Transverse colon (tissue), 4 donors: ENCODE data around the gene GTF2H3. TPM values are rescaled to one million over a fixed set of nuclear protein-coding genes. Genes with fewer than 3 reads are reported as not detected.
A peak's percentile ranks its signal among the peaks of the same experiment; 100 is the strongest.

Experiments
- DNase-seq: peaks from one replicate; pipeline ENCODE4 v3.0.0-alpha.2; 2019
- H3K27ac ChIP-seq, 4 donors: fragments of 200-600 bp; sonication (generic); 2 replicates each; pipeline ENCODE4 v1.5.1; 2016 to 2018; ENCODE audit warnings: inconsistent platforms in 4 of 4
- H3K27me3 ChIP-seq: fragments of 200-600 bp; sonication (generic); 2 replicates; pipeline ENCODE4 v1.5.1; 2017; ENCODE audit warnings: inconsistent platforms
- H3K36me3 ChIP-seq, 4 donors: fragments of 200-600 bp; sonication (generic); 2 replicates each; pipeline ENCODE4 v1.5.1; 2017 to 2019; ENCODE audit warnings: inconsistent platforms in 4 of 4
- H3K4me1 ChIP-seq, 4 donors: fragments of 200-600 bp; sonication (generic); 2 replicates each; pipeline ENCODE4 v1.5.1; 2017 to 2020; ENCODE audit warnings: inconsistent platforms in 4 of 4
- H3K4me3 ChIP-seq, 4 donors: fragments of 200-600 bp; sonication (generic); 1 replicate in 1 of 4; 2 replicates in 3 of 4; pipeline versions ENCODE4 v1.5.1 to v1.6.1; 2017 to 2019; ENCODE audit warnings: inconsistent platforms in 4 of 4
- H3K9me3 ChIP-seq, 2 donors: fragments of 200-600 bp; sonication (generic); 2 replicates each; pipeline ENCODE4 v1.5.1; 2017 to 2019; ENCODE audit warnings: inconsistent platforms in 2 of 2
- EP300 ChIP-seq: sonication (generic); formaldehyde crosslinking; IDR thresholded peaks from one replicate; pipeline ENCODE4 v1.6.1; 2017; ENCODE audit warnings: antibody characterized with exemption, low read depth
- POLR2A ChIP-seq: fragments of 450-650 bp; IDR thresholded peaks from one replicate; pipeline ENCODE4 v1.6.1; 2016; ENCODE audit warnings: antibody characterized with exemption, mild to moderate bottlenecking, moderate library complexity
- POLR2AphosphoS5 ChIP-seq, 3 donors: sonication (generic); formaldehyde crosslinking; IDR thresholded peaks; one replicate each; pipeline ENCODE4 v1.6.1; 2016; ENCODE audit warnings: antibody characterized with exemption in 3 of 3
- WGBS, 2 donors: methylation state at CpG; one replicate each; pipeline ENCODE4 v1.1.5; 2018; ENCODE audit warnings: low coverage in 1 of 2; 5-methylcytosine and 5-hydroxymethylcytosine counted together
- in situ Hi-C, 4 donors: fragments of 200-750 bp; cut with MboI; loops; one replicate each; pipeline versions ENCODE4 v1.15.0 to v1.15.1; 2017; ENCODE audit warnings: low sequenced_read_pairs in 3 of 4, low pct_ligation_motif_present in 1 of 4, low pct_unique_long_range_greater_than_20kb in 1 of 4
- intact Hi-C: fragments of 100-400 bp; cut with DNase I; formaldehyde crosslinking; loops from one replicate; pipeline ENCODE4 v1.15.1; 2023; ENCODE audit warnings: low total_unique reads
- total RNA-seq, 4 donors: library from RNA; depleted of rRNA; stranded (reverse); fragments of >200 nt; gene quantifications; one replicate each; pipeline ENCODE4 v1.1.0, GENCODE V29; 2016
- TF ChIP-seq, protein P1 (sequence below), 5 experiments: fragments of 200-600 bp in 3 of 5; fragments of 450-650 bp in 2 of 5; sonication (generic) in 3 of 5; IDR thresholded peaks; 1 replicate in 2 of 5; 2 replicates in 3 of 5; pipeline ENCODE4 v1.5.1; 2016 to 2017; ENCODE audit warnings: antibody characterized with exemption in 5 of 5, inconsistent platforms in 3 of 5, mild to moderate bottlenecking in 2 of 5, moderate library complexity in 1 of 5

GTF2H3 gene
- total RNA-seq, 4 donors from 2014 or later: 2.6 to 14.3 (median 11.6) TPM

DNA sequence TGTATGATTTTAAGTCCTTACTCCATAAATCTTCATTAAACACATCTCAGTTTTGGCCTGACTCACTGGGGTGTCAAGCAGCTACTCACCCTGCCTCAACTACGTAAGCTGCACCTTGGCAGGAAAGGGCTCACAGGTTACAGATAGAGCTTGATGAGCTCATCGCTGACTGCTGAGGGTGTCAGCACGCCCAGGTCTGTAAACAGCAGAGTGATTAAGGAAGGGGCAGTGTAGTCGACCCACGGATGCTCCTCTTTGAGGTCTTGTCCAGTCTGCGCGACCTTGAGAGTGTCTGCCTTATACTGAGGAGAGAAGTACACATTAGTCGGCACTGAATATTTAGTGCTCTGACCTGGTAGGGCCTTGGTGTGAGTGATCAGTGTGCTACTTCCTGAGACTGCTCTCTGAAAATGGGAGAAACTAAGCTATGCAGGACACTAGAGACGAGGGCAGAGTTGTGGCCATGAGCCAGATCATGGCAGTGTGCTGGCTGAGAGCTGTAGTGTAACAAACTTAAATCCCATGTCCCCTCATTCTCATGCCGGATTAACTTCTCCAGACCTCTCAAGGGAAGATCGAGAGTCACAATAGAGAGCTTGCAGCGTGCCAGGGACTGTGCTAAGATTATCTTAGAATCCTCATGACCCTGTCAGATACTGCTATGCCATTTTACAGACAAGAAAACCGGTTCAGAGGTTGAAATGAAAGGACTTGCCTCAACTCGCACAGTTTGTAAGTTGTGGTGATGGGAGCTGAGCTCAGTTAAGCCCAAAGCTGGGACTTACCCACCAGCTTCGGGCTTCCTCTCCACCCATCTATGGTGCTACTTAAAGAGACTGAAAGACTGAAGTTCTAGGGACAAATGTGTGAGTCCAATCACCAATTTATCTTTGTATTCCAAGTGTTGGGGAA, 11.8 kb upstream of the GTF2H3 start:
- no peak for DNase-seq
- 79% methylated on average over 15 of the region's 15 CpGs; no CpG with 5 or more reads in 1 of the 2 donors for WGBS, 2 donors
- in situ Hi-C loops (no loop called here), intact Hi-C loops (no loop called here)
- Histone ChIP-seq H3K4me1 (peaks cover 0 to 7% (median 0%) of the 10 kb centered on the region in 4 donors), H3K27ac (no peak overlapping the region), H3K36me3 (peaks cover 0 to 69% (median 29%) of the 10 kb centered on the region in 4 donors), H3K9me3 (no peaks in the 10 kb centered on the region), H3K4me3 (no peak overlapping the region), H3K27me3 (no peaks in the 10 kb centered on the region)
- no peak for TF ChIP-seq POLR2AphosphoS5 (IDR thresholded peaks at IDR 0.05)
- TF ChIP-seq, protein P1, sequence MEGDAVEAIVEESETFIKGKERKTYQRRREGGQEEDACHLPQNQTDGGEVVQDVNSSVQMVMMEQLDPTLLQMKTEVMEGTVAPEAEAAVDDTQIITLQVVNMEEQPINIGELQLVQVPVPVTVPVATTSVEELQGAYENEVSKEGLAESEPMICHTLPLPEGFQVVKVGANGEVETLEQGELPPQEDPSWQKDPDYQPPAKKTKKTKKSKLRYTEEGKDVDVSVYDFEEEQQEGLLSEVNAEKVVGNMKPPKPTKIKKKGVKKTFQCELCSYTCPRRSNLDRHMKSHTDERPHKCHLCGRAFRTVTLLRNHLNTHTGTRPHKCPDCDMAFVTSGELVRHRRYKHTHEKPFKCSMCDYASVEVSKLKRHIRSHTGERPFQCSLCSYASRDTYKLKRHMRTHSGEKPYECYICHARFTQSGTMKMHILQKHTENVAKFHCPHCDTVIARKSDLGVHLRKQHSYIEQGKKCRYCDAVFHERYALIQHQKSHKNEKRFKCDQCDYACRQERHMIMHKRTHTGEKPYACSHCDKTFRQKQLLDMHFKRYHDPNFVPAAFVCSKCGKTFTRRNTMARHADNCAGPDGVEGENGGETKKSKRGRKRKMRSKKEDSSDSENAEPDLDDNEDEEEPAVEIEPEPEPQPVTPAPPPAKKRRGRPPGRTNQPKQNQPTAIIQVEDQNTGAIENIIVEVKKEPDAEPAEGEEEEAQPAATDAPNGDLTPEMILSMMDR (IDR thresholded peaks at IDR 0.05): no peak
- no peak for TF ChIP-seq EP300
- TF ChIP-seq POLR2A: no peak

DNA sequence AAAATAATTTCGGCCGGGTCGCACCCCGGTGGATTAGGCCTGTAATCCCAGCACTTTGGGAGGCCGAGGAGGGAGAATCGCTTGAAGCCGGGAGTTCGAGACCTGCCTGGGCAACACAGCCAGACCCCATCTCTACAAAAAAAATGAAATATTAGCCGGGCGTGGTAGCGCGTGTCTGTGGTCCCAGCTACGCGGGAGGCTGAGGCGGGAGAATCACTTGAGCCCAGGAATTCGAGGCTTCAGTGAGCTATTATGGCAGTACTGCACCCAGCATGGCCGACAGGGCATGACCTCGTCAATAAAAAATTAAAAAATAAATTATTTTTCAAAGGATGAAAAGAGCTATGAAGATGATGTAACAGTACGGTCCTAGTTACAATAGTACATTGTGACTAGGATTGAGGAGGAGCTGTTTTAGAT, 523 bp downstream of the GTF2H3 start:
- Histone ChIP-seq H3K4me3 (peak overlapping the region; percentile 65 to 73 (median 70)), H3K27me3 (no peaks in the 10 kb centered on the region), H3K36me3 (peaks cover 0 to 22% (median 3%) of the 10 kb centered on the region in 4 donors), H3K9me3 (no peaks in the 10 kb centered on the region), H3K27ac (peak overlapping the region; percentile 76 to 88 (median 83)), H3K4me1 (peaks cover 8 to 17% (median 12%) of the 10 kb centered on the region in 4 donors)
- WGBS, 2 donors: 10% methylated on average over 10 to 19 of the region's 19 CpGs
- DNase-seq: no peak
- intact Hi-C loops: no loop called here
- TF ChIP-seq, protein P1 (IDR thresholded peaks at IDR 0.05): no peak
- TF ChIP-seq POLR2A (no peak), EP300 (no peak), POLR2AphosphoS5 (IDR thresholded peaks at IDR 0.05) (no peak)
- in situ Hi-C loops: no loop called here

- TF ChIP-seq POLR2AphosphoS5 (IDR thresholded peaks at IDR 0.05) (no peak), EP300 (no peak), POLR2A (no peak)
- TF ChIP-seq, protein P1 (IDR thresholded peaks at IDR 0.05): no peak
- intact Hi-C loops (no loop called here), in situ Hi-C loops (no loop called here)
- WGBS, 2 donors: 95% methylated on average over 7 of the region's 7 CpGs; no CpG with 5 or more reads in 1 of the 2 donors
- no peak for DNase-seq
- Histone ChIP-seq H3K4me1 (no peaks in the 10 kb centered on the region), H3K27me3 (no peaks in the 10 kb centered on the region), H3K36me3 (peaks cover 0 to 32% (median 13%) of the 10 kb centered on the region in 4 donors), H3K4me3 (no peak overlapping the region), H3K9me3 (no peaks in the 10 kb centered on the region), H3K27ac (no peak overlapping the region)
Observed at GRCh38 chr12:123643911-123644310, 10.3 kb downstream of the GTF2H3 start.

- no peak for DNase-seq
- Histone ChIP-seq H3K4me3 (no peak overlapping the region), H3K9me3 (no peaks in the 10 kb centered on the region), H3K27ac (no peak overlapping the region), H3K4me1 (no peaks in the 10 kb centered on the region), H3K27me3 (no peaks in the 10 kb centered on the region), H3K36me3 (peaks cover 0 to 32% (median 13%) of the 10 kb centered on the region in 4 donors)
- 97 to 98% methylated on average over 3 of the region's 3 CpGs for WGBS, 2 donors
- no peak for TF ChIP-seq EP300
- TF ChIP-seq, protein P1 (IDR thresholded peaks at IDR 0.05): no peak
- intact Hi-C loops: no loop called here
- in situ Hi-C loops: no loop called here
Observed at GRCh38 chr12:123645380-123645779, 11.8 kb downstream of the GTF2H3 start.
